Measurements from ENCODE around the gene MRPS26. TPM values are rescaled to one million over a fixed set of nuclear protein-coding genes. Genes with fewer than 3 reads are reported as not detected.

The MRPS26 gene
- total and polyA plus RNA-seq, 2 experiments from 2014 or later = 133 to 159 TPM

- Histone ChIP-seq H3K27ac (no peak overlapping the region), H3K36me3 (peaks cover 38% of the 10 kb centered on the region), H3K27me3 (no peaks in the 10 kb centered on the region), H3K4me1 (ENCODE audit: low read depth) (no peaks in the 10 kb centered on the region), H3K9me3 (ENCODE audit: low read depth) (no peaks in the 10 kb centered on the region), H3K4me3 (no peak overlapping the region)
- TF ChIP-seq, protein P1, sequence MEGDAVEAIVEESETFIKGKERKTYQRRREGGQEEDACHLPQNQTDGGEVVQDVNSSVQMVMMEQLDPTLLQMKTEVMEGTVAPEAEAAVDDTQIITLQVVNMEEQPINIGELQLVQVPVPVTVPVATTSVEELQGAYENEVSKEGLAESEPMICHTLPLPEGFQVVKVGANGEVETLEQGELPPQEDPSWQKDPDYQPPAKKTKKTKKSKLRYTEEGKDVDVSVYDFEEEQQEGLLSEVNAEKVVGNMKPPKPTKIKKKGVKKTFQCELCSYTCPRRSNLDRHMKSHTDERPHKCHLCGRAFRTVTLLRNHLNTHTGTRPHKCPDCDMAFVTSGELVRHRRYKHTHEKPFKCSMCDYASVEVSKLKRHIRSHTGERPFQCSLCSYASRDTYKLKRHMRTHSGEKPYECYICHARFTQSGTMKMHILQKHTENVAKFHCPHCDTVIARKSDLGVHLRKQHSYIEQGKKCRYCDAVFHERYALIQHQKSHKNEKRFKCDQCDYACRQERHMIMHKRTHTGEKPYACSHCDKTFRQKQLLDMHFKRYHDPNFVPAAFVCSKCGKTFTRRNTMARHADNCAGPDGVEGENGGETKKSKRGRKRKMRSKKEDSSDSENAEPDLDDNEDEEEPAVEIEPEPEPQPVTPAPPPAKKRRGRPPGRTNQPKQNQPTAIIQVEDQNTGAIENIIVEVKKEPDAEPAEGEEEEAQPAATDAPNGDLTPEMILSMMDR (IDR thresholded peaks at IDR 0.05; ENCODE audit: low read depth, low read length) = no peak
- DNase-seq (ENCODE audit: low read depth in 1 of 2, low spot score in 1 of 2) = no peak
Measured at GRCh38 chr20:3038454-3038853, 7.4 kb upstream of the MRPS26 start.

GRCh38 chr20:3039426-3039825 is 6.4 kb upstream of the MRPS26 start:
- H3K4me3 ChIP-seq = no peak overlapping the region
- H3K36me3 ChIP-seq = peaks cover 38% of the 10 kb centered on the region
- no peak overlapping the region for H3K27ac ChIP-seq
- H3K9me3 ChIP-seq (ENCODE audit: low read depth) = no peaks in the 10 kb centered on the region
- DNase-seq (ENCODE audit: low read depth in 1 of 2, low spot score in 1 of 2) = no peak
- TF ChIP-seq, protein P1 (IDR thresholded peaks at IDR 0.05; ENCODE audit: low read depth, low read length) = no peak
- H3K4me1 ChIP-seq (ENCODE audit: low read depth) = no peaks in the 10 kb centered on the region
- no peaks in the 10 kb centered on the region for H3K27me3 ChIP-seq

DNA sequence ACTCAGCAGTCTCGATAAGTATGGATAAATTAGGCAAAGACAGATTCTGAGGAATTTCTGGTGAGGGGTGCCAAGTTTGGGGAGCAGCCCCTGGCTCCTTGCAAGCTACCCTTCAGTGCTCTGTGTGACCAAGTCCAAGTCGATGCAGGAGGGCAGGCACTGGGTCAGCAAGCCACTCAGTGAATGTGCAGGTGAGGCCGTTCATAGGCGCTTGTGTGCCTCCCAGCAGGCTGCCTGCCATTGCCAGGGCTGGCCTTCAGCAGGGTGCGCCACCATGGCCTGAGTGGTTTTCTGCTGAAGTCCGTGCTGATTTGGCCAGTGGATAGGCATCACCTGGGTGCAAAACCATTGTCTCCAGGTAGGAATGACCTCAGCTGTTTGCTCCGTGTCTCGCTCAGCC is 5.8 kb upstream of the MRPS26 start:
- no peak for DNase-seq (ENCODE audit: low read depth in 1 of 2, low spot score in 1 of 2)

DNA sequence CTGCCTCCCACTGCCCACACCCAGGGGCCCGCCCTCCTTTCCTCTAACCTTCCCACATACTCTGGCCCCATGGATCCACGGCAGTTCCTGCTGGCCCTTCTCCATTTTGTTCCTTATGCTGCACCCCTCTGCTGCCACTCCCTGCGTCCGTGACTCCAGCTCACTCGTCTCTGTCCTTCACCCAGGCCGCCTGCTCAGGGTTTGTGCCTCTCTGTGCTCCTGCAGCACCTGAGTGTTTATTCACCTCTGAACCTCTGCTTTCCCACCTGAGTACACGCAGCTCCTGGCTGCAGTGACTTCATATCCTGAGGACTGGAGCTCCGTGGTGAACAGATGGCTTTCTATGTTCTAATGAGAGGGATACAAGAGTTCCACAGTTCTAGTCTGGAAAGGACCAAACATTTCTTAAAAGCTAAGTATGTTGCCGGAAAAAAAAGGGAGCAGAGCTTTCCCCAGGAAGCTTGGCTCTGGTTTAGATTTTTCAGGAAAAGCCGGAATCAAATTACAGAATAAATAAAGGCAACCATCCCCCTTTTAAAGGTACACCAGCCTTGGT is 3.9 kb upstream of the MRPS26 start:
- H3K36me3 ChIP-seq = peaks cover 23% of the 10 kb centered on the region
- H3K9me3 ChIP-seq (ENCODE audit: low read depth) = no peaks in the 10 kb centered on the region
- H3K4me3 ChIP-seq = no peak overlapping the region
- peak in 1 of 2 donors; percentile 21 for DNase-seq (ENCODE audit: low read depth in 1 of 2, low spot score in 1 of 2)
- TF ChIP-seq, protein P1 (IDR thresholded peaks at IDR 0.05; ENCODE audit: low read depth, low read length) = no peak
- H3K27ac ChIP-seq = peak overlapping the region; percentile 49
- H3K4me1 ChIP-seq (ENCODE audit: low read depth) = peaks cover 3% of the 10 kb centered on the region
- no peaks in the 10 kb centered on the region for H3K27me3 ChIP-seq

More for the DNA sequence above, 5.8 kb upstream of the MRPS26 start:
- Histone ChIP-seq H3K36me3 (peaks cover 36% of the 10 kb centered on the region), H3K4me3 (no peak overlapping the region), H3K27ac (no peak overlapping the region), H3K9me3 (ENCODE audit: low read depth) (no peaks in the 10 kb centered on the region), H3K27me3 (no peaks in the 10 kb centered on the region), H3K4me1 (ENCODE audit: low read depth) (peaks cover 1% of the 10 kb centered on the region)
- TF ChIP-seq, protein P1 (IDR thresholded peaks at IDR 0.05; ENCODE audit: low read depth, low read length) = no peak

- H3K27ac ChIP-seq = no peak overlapping the region
- no peaks in the 10 kb centered on the region for H3K9me3 ChIP-seq (ENCODE audit: low read depth)
- H3K27me3 ChIP-seq = no peaks in the 10 kb centered on the region
- no peak overlapping the region for H3K4me3 ChIP-seq
- H3K4me1 ChIP-seq (ENCODE audit: low read depth) = peaks cover 3% of the 10 kb centered on the region
- peaks cover 17% of the 10 kb centered on the region for H3K36me3 ChIP-seq
- TF ChIP-seq, protein P1 (IDR thresholded peaks at IDR 0.05; ENCODE audit: low read depth, low read length) = no peak
- no peak for DNase-seq (ENCODE audit: low read depth in 1 of 2, low spot score in 1 of 2)
Measured at GRCh38 chr20:3042625-3043024, 3.2 kb upstream of the MRPS26 start.

Data from cardiac muscle cell (in vitro differentiated cells and primary cell).